ENCODE data around the gene ABCG8. TPM values are rescaled to one million over a fixed set of nuclear protein-coding genes. Genes with fewer than 3 reads are reported as not detected.

Gene ABCG8
- total RNA-seq, 4 donors from 2014 or later = not detected

DNA sequence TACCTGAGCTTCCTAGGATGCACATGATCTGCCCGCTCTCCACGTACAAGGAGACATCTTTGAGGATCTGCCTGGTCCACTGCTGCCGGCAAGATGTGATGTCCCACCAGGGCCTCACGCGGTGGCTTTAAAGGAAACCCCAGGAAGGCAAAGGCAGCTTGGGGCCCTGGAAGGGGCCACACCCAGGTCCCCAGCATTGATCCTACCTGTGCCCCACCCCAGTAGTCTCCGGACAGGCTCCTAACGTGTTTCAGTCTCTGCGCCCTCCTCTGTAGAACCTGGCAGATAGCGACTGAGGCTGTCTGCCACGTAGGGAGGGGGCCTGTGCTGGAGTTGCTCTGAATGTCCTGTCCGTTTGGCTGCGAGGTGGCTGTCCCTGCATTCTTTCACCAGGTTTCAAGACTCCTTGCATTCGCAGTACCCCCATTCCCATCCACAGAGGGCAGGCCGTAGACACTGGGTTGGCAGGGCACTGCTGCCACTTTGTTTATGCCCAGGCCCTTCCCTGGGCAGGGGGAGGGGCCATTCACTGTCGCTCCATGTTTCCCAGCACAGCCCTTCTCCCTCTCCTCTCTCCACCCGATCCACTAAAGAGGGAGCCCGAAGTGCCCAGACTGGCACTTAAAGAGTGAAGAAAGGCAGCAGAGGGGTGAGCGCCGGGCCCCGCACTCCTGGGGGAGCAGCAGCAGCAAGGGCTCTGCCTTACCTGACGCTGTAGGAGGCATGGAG, 776 bp upstream of the ABCG8 start:
- TF ChIP-seq, protein P1, sequence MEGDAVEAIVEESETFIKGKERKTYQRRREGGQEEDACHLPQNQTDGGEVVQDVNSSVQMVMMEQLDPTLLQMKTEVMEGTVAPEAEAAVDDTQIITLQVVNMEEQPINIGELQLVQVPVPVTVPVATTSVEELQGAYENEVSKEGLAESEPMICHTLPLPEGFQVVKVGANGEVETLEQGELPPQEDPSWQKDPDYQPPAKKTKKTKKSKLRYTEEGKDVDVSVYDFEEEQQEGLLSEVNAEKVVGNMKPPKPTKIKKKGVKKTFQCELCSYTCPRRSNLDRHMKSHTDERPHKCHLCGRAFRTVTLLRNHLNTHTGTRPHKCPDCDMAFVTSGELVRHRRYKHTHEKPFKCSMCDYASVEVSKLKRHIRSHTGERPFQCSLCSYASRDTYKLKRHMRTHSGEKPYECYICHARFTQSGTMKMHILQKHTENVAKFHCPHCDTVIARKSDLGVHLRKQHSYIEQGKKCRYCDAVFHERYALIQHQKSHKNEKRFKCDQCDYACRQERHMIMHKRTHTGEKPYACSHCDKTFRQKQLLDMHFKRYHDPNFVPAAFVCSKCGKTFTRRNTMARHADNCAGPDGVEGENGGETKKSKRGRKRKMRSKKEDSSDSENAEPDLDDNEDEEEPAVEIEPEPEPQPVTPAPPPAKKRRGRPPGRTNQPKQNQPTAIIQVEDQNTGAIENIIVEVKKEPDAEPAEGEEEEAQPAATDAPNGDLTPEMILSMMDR (IDR thresholded peaks at IDR 0.05) = no peak
- TF ChIP-seq POLR2A (IDR thresholded peaks at IDR 0.05) = no peak
- peak in 1 of 2 donors; percentile 10 for DNase-seq (ENCODE audit: low spot score in 2 of 2)
- H3K4me3 ChIP-seq (ENCODE audit: low read depth, poor library complexity, severe bottlenecking) = no peak overlapping the region
- WGBS, 2 donors = 91 to 92% methylated on average over 21 of the region's 21 CpGs
- intact Hi-C loops (cut with DNase I; ENCODE audit: low total_unique reads) = no loop called here

DNA sequence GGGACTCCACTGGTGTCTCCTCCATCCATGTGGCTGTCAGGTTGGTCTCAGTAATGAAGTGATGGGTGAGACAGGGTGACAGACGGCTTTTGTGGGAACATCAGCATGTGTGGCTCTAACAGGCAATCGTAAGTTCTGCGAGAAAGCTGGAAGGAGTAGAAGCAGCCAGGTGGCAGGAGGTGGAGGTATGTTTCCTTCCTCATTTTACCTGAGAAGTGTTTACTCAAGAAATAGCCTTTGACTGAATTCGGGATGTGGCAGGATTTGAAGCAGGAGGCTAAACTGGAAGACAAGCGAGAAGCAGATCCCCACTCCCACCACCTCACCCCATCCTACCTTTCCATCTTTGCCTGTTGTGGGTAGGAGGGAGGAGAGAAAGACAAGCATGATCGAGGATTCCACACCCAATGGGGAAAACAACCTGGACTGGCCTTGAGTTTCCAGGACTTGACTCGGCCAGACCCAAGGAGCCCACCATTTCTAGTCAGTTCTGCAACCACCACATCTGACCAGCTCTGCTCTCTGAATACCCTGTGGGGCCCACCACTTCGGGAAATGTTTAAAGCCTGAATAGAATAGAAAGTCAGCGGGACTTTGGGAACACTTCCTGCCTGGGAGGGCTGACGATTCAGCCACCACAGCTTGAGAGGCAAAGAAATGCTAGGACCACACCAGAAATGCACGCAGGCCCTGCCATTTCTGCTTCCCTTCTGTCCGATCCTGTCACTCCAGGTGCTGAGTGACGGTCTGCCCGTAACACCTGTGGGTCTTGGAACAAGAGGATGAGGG, 1.2 kb downstream of the ABCG8 start:
- no peak overlapping the region for H3K4me3 ChIP-seq (ENCODE audit: low read depth, poor library complexity, severe bottlenecking)
- no peak for TF ChIP-seq POLR2A (IDR thresholded peaks at IDR 0.05)
- TF ChIP-seq, protein P1 (IDR thresholded peaks at IDR 0.05) = no peak
- intact Hi-C loops (cut with DNase I; ENCODE audit: low total_unique reads) = no loop called here
- peak; percentile 6 to 43 for DNase-seq (ENCODE audit: low spot score in 2 of 2)
- WGBS, 2 donors = 87% methylated on average over 14 of the region's 14 CpGs

DNA sequence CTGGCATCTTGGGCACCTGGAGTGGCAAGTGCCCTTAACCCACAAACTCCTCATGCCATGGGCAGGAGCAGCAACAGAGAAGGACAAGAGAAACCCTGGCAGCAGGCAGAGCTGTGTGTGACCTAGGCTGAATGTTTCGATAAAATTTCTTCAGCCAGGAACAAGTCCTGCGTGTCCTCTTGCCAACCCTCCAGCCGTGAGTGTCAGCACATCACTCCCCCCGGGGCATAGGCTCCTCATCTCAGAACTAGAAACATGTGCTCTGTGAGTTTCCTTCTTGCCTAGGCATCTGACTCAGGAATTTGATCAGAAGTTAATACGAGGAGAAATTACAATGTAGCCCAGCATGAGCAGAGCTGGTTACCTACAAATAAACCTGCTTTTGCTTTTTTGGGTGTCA, 2.2 kb downstream of the ABCG8 start:
- intact Hi-C loops (cut with DNase I; ENCODE audit: low total_unique reads) = no loop called here
- no peak for TF ChIP-seq POLR2A (IDR thresholded peaks at IDR 0.05)
- TF ChIP-seq, protein P1 (IDR thresholded peaks at IDR 0.05) = no peak
- WGBS, 2 donors = 25 to 45% methylated on average over 5 of the region's 5 CpGs
- H3K4me3 ChIP-seq (ENCODE audit: low read depth, poor library complexity, severe bottlenecking) = no peak overlapping the region
- peak; percentile 11 to 23 for DNase-seq (ENCODE audit: low spot score in 2 of 2)

DNA sequence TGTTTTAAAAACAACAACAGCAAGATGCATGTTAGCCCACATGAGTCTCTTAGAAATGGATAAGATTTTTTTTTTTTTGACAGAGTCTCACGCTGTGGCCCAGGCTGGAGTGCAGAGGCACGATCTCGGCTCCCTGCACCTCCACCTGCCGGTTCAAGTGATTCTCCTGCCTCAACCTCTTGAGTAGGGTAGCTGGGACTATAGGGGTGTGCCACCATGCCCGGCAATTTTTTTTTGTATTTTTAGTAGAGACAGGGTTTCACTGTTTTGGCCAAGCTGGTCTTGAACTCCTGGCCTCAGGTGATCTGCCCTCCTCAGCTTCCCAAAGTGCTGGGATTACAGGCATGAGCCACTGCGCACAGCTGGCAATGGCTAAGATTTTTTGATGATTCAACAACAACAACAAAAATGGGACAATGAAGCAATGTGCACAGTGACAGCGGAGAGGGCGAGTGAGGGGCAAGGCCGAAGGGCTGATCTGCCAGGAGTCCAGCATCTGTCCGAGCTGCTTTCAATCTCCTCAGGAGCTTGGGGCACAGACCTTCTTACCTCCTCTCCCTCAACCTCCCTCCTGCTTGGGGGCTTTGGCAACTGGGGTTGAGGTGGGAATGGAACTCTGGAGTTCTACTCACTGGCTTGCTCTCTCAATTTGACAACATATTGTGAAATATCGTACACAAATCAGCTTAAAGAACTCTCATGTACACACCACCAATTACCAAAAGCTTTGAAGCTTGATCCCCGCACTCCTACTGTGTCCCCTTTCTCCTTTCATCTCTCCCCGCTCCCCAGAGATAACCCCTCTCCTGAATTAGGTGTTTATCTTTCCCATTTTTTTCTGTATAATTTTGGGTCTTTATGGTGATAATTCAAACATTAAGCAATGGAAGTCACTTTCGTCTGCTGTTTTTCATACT, 3.4 kb downstream of the ABCG8 start:
- intact Hi-C loops (cut with DNase I; ENCODE audit: low total_unique reads) = no loop called here
- peak in 1 of 2 donors; percentile 6 for DNase-seq (ENCODE audit: low spot score in 2 of 2)
- TF ChIP-seq POLR2A (IDR thresholded peaks at IDR 0.05) = no peak
- TF ChIP-seq, protein P1 (IDR thresholded peaks at IDR 0.05) = no peak
- 92 to 95% methylated on average over 14 of the region's 14 CpGs for WGBS, 2 donors
- no peak overlapping the region for H3K4me3 ChIP-seq (ENCODE audit: low read depth, poor library complexity, severe bottlenecking)

DNA sequence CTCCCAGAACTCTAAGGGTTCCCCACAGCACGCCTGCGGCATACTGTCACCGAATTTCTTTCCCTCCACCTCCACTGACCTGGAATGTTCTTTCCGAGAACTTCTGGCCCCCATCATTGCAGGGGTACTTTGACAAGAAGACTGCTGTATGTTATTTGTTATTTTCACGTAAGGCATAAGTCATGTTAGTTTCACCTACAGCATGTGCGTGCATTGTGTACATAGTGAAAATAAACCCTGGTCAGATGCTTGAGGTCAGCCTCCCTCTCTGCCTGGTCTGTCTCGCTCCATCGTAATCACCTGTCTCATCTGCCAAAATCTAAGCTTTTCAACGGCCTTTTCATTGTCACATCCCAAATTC, 4.1 kb downstream of the ABCG8 start:
- WGBS, 2 donors = 89% methylated on average over 9 of the region's 9 CpGs
- DNase-seq (ENCODE audit: low spot score in 2 of 2) = peak in 1 of 2 donors; percentile 4
- intact Hi-C loops (cut with DNase I; ENCODE audit: low total_unique reads) = no loop called here
- TF ChIP-seq, protein P1 (IDR thresholded peaks at IDR 0.05) = no peak
- no peak overlapping the region for H3K4me3 ChIP-seq (ENCODE audit: low read depth, poor library complexity, severe bottlenecking)

Measured in lower leg skin (tissue), 4 donors.